GM18519 (cell line): ENCODE results near the gene TRAPPC12.
"Not testable (repeated sequence)": the region's sequence is repeated elsewhere in the genome, so short reads cannot be mapped to it uniquely, and the experiment has no call there.

Experiments
- ATAC-seq: cut with Tn5 transposase; IDR thresholded peaks from one replicate; pipeline ENCODE4 v1.9.1; 2021; ENCODE audit warnings: mild to moderate bottlenecking, moderate library complexity; ENCODE audit not compliant: unreplicated experiment, low FRiP score

TRAPPC12 gene

GRCh38 chr2:3483227-3483985 lies 103.9 kb downstream of the TRAPPC12 start:
- no peak for ATAC-seq

DNA sequence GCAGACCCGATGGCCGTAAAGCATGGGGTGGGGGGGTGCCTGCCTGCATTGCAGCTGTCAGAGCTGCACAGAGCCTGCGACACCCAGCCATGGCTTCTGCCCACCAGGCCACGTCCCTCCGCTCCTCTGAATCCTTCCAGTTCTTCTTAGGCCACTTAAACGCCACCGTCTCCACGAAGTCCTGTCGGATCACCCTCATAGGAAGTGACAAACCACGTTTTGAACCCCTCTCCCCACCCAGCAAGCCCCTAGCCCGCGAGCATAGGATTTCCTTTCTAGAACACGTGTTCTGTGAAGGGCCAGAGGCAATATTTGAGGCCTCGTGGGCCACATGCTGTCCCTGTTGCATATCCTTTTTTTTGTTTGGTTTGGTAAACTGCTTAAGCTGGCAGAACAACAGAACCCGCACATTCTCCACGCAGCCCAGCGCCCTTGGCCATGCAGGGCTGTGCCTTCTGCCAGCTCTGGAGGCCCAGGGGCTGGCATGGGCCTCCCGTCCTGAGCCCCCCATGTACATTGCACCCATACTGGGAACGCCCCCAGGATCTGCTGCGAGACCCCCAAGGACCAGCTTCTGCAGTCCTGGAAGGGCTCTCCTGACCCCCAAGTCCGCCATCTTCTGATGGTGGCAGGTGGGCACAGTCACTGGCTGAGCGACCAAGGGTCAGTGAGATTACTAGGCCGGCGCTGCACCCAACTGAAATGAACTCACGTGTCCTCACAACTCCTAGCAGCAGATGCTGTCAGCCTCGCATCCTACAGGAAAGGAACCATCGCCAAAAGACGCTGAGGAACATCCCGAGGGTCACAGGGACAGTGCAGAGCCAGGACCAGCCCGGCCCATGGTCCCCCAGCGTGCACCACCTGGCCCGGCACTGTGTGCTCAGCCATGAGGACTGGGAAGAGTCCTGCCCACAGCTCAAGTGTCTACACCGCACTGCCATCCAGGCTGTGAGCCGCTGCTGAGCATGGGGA lies 104.8 kb downstream of the TRAPPC12 start:
- ATAC-seq, result no peak

DNA sequence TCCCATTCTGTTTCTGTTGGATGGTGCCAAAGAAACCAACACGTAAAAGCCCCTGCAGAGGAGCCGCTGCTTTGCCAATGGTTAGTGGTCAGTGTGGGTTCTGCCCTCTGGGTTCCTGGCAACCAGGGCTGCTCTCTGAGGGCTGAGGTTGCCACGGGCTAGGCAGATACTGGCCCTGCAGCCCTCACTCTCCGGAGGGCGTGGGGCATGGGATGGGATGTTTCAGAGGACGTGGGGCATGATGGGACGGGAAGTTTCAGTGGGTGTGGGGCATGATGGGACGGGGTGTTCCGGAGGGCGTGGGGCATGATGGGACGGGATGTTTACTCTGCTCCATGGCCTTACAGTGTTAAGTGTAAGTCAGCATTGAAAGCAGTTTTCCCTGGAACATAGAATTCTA lies 105.7 kb downstream of the TRAPPC12 start:
- no peak for ATAC-seq

- no peak for ATAC-seq
These were observed 106.8 kb downstream of the TRAPPC12 start for GRCh38 chr2:3486047-3487027.

DNA sequence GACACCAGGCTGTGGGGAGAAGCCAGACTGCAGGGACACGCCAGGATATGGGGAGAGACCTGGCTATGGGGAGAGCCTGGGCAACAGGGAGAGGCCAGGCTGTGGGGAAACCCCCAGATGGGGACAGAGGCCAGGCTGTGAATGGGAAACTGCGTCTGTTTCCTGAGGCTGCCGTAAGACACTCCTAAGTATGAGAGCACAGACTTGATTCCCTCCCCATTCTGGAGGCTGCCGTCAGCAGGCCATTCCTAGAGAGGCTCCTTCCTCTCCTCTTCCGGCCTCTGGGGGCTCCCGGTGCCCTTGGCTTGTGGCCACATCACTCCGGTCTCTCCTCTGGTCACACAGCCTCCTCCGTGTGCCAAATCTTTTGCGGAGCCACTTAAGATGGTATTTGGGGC lies 107.5 kb downstream of the TRAPPC12 start:
- ATAC-seq, result no peak

DNA sequence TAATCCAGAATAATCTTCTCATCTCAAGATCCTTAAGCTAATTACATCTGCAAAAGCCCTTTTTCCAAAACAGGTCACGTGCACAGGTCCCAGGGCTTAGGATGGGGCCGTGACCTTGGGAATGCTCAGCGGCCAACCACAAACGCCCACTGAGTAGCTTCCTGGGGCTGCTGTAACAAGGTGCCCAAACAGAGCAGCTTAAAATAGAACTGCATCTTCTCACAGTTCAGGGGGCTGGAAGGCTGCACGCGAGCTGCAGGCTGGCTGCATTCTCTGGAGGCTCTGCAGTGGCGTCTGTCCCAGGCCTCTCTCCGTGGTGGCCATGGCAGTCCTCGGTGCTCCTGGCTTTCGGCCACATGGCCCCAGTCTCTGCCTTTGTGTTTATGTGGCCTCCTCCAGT lies 107.9 kb downstream of the TRAPPC12 start:
- no peak for ATAC-seq

DNA sequence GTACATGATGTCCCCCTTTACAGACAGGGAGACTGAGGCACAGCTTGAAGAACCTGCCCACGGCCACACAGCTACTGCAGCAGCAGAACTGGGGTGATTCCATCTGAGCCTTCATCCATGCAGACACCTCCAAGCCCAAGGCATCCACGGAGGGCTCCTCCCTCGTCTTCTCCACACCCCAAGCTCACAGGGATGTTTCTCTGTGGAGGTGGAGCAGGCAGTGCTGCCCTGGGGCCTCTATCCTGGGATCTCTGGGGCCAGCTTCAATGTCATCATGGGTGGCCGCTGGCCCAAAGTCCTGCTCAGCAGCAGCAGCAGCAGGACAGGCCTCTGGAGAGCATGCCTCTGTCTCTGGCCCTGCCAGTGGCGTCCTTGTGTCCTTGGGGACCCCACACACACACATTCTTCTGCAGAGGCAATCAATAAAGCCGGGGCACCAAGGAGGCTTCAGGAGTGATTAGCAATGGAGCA lies 108.6 kb downstream of the TRAPPC12 start:
- ATAC-seq, result no peak

DNA sequence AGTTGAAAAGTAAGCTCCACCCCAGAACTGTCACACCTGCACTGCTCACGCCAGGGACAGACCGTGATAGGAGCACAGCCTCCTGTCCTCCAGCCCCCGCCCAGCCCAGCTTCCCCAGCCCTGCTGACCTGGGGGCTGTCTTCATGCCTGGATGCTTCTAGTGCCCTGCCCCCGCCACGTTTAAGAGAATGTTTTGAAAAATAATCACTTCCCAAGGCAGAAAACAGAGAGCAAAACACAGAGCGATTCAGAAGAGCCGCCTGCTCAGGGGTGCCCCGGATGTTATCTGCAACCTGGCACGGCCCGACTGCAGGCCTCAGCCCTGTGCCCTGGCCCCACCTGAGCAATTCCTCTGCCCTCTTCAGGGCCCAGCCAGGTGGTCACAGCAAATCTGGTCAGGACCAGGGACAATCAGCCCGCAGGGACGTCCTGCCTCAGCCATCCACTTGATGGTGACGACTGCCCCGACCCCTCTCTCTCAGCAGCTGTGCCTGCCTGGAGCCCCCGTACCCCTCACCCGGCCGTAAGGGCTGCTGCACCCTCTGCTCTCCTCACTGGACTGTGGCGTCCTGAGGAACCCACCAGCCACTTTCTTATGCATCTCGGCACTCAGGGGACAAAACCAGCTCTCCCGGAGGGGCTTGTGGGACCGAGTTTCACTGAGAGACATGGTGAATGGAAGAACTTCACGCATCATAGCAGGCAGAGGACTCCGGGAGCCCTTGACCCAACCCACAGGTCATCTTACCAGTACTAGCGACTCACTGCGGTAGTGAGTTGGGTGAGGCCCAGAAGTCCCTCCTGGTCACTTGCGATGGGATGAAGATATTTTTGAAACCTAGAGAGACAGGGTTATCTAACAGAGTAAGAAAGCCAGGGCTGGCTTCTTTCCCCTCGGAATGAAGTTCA lies 109.6 kb downstream of the TRAPPC12 start:
- ATAC-seq, result no peak

DNA sequence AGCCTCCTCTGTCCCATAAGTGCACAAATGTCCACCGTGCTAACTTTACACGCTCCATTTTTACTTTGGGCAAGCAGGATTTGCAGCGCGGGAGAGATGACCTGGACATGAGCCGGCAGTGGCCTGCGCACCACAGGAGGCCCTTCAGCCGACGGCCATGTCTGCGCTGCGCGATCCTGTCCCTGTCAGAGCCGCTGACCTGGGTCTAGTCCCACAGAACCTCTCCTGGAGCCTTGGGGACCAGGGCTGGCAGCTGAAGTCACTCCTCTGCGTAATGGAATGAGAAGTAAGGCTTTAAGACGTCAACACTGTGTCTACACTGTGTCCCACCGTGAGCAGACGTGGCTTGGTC lies 110.2 kb downstream of the TRAPPC12 start:
- ATAC-seq, result no peak

- no peak for ATAC-seq
These were observed 111.0 kb downstream of the TRAPPC12 start for GRCh38 chr2:3490191-3491170.

- ATAC-seq, result no peak
These were observed 111.8 kb downstream of the TRAPPC12 start for GRCh38 chr2:3491306-3491705.

- no peak for ATAC-seq
These were observed 112.4 kb downstream of the TRAPPC12 start for GRCh38 chr2:3491716-3492474.

DNA sequence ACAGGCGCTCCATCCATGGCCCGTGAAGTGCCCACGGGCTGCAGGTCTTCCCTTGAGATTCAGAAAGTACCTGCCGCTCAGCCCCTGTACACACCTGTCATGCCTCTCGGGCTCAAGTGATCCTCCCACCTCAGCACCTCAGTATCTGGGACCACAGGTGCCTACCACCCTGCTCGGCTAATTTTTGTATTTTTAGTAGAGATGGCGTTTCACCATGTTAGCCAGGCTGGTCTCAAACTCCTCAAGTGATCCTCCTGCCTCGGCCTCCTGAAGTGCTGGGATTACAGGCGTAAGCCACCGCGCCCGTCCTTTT lies 112.9 kb downstream of the TRAPPC12 start:
- ATAC-seq, result not testable (repeated sequence)

DNA sequence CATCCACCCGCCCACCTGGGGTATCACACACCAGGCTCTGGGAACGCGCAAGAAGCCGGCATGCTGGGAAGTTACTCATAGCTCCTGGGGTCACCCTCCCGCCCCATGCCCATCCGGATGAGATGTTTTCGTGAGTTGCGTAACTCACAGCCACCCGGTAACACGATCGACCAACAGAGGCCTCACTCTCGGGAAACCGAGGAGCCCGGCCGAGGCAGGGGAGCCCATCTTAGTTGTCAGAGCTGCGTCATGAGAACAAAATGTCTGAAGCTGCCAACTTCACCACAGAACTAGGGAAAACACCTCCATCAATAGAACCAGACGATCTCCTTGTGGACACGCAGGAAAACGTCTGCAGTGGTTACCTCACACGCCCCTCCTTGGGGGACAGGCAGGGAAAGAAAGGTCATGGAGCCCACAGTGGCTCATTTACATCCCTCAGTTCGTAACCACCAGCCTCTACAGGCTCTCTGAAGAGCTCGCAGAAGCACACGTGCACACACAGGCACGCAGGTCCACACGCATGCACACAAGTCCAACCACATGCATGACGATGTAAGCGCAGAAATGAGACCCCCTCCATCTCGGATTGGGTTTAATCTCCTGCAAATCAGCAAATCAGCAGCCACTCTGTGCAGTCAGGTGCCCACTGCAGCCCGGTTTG lies 113.6 kb downstream of the TRAPPC12 start:
- no peak for ATAC-seq

- ATAC-seq, result no peak
These were observed 114.1 kb downstream of the TRAPPC12 start for GRCh38 chr2:3493615-3494007.

DNA sequence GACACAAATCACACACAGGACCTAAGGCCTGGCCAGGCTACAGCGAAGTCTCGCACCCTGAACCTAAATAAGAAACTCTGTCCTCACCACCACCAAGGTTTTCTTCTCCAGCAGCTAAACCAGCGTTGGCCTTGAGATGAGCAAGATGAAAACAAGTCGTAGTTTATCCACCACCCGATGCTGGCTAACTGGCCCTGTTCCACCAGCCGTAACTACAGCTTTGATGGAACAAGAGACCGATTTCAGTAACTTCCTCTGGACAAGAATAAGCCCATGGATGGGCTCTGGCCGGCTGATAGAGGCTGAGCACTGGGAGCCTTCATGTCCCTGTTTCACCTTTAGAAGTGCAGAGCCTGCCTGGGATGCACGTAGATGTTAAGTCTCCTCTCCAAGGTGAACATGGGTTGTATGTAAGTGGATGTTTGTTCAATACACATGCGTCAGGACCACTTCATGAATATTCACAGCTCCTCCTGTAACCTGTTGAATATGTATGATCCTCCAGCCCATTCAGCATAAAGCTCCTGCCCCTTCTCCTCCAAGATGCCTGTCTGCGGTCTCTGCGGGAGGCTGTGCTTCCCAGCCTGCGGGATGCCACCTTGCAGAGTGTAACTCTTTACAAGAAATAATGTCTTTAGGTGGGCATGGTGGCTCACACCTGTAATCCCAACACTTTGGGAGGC lies 115.6 kb downstream of the TRAPPC12 start:
- ATAC-seq, result no peak

DNA sequence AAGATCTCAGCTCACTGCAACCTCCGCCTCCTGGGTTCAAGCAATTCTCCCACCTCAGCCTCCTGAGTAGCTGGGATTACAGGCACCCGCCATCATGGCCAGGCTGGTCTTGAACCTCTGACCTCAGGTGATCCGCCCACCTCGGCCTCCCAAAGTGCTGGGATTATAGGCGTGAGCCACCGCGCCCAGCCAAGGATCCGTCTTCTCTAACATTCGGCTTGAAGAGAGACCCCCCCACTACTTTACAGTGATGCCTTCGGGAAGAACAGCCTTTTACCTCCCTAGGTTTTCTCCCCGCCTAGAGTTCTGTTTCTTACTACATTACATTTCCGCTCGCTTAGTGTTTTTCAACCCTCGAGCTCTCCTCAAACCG lies 117.2 kb downstream of the TRAPPC12 start:
- not testable (repeated sequence) for ATAC-seq
